K562 (cell line): ENCODE data around the gene CD164L2. TPM values are rescaled to one million over a fixed set of nuclear protein-coding genes. Genes with fewer than 3 reads are reported as not detected.

Experiments
- ATAC-seq: fragments of 200-7000 bp; cut with Tn5 transposase; 3 replicates; pipeline ENCODE4 v1.9.1; 2020; ENCODE audit warnings: moderate library complexity
- BruUV-seq: library from RNA; stranded (reverse); fragments of 400-500 nt; replicated peaks from 2 replicates; lab custom pipeline; 2021; lab: Mats Ljungman, UMichigan
- CTCF ChIA-PET: fragments of 300-600 bp; formaldehyde crosslinking; extraction: SDS; loops from one replicate; lab custom pipeline; 2021; ENCODE audit warnings: low intra/inter-chr PET ratio; lab: Yijun Ruan, JAX
- POLR2A ChIA-PET: fragments of 300-600, 350-650 bp; sonication (Branson Sonifier 250); formaldehyde crosslinking; extraction: SDS; loops from one replicate; lab custom pipeline; 2021; ENCODE audit warnings: antibody characterized with exemption, inconsistent platforms; lab: Yijun Ruan, JAX
- DNase-seq, 4 experiments: peaks; one replicate each; pipeline versions ENCODE4 v3.0.0 to v3.0.0-alpha.2; 2011 to 2018; ENCODE audit warnings: low spot score in 3 of 4, mixed read lengths in 3 of 4; ENCODE audit errors: extremely low read depth in 1 of 4
- FAIRE-seq: peaks from 2 replicates; lab custom pipeline; 2011; peaks lifted over from hg19 to GRCh38; lab: Jason Lieb, UNC
- H2AFZ ChIP-seq: 2 replicates; pipeline ENCODE4 v1.6.0; 2011; ENCODE audit warnings: low read depth, low read length, control low read depth, inconsistent platforms
- H3K27ac ChIP-seq: fragments of 200-600 bp; 3 replicates; pipeline ENCODE4 v1.8.0; 2011; ENCODE audit warnings: low read depth, mild to moderate bottlenecking, control low read depth, inconsistent platforms, low read length, moderate library complexity, mixed read lengths; ENCODE audit errors: extremely low read depth
- H3K27me3 ChIP-seq, 2 experiments: fragments of 300-600 bp in 1 of 2; 2 replicates in 1 of 2; 3 replicates in 1 of 2; pipeline versions ENCODE4 v1.6.0 to v1.8.0; 2011; ENCODE audit warnings: inconsistent platforms in 2 of 2, low read length in 2 of 2, mild to moderate bottlenecking in 1 of 2, mixed read lengths in 1 of 2, moderate library complexity in 1 of 2; ENCODE audit not compliant: control insufficient read depth in 2 of 2, insufficient read depth in 2 of 2
- H3K36me3 ChIP-seq: fragments of 300-600 bp; 3 replicates; pipeline ENCODE4 v1.8.0; 2011; ENCODE audit warnings: mild to moderate bottlenecking, low read length, inconsistent platforms; ENCODE audit not compliant: control insufficient read depth, insufficient read depth
- H3K4me1 ChIP-seq, 2 experiments: fragments of 200-600 bp in 1 of 2; replicated peaks in 1 of 2; 2 replicates in 1 of 2; 3 replicates in 1 of 2; pipeline versions ENCODE4 v1.5.1 to v1.8.0; 2011; ENCODE audit warnings: inconsistent platforms in 2 of 2, low read length in 2 of 2, mild to moderate bottlenecking in 1 of 2, mixed read lengths in 1 of 2, moderate library complexity in 1 of 2; ENCODE audit not compliant: control insufficient read depth in 2 of 2, insufficient read depth in 2 of 2
- H3K4me2 ChIP-seq: 2 replicates; pipeline ENCODE4 v1.6.1; 2011; ENCODE audit warnings: low read length, control low read depth, inconsistent platforms, mixed read lengths; ENCODE audit not compliant: insufficient read depth
- H3K4me3 ChIP-seq: fragments of 200-600 bp; sonication (generic), shearing (Covaris generic); 2 replicates; pipeline ENCODE4 v1.5.1; 2016; ENCODE audit warnings: control low read depth, inconsistent platforms
- H3K79me2 ChIP-seq: fragments of 200-600 bp; 3 replicates; pipeline ENCODE4 v1.8.0; 2011; ENCODE audit warnings: low read length, inconsistent platforms; ENCODE audit not compliant: control insufficient read depth, insufficient read depth
- H3K9ac ChIP-seq, 2 experiments: 2 replicates each; pipeline versions ENCODE4 v1.6.0 to v1.6.1; 2011; ENCODE audit warnings: low read depth in 2 of 2, low read length in 2 of 2, control low read depth in 1 of 2, inconsistent platforms in 1 of 2, mild to moderate bottlenecking in 1 of 2, mixed read lengths in 1 of 2; ENCODE audit not compliant: insufficient read depth in 1 of 2
- H3K9me1 ChIP-seq: one replicate; pipeline ENCODE4 v1.6.0; 2011; ENCODE audit warnings: inconsistent platforms, mild to moderate bottlenecking, low read length, moderate library complexity; ENCODE audit not compliant: control insufficient read depth, insufficient read depth
- H3K9me3 ChIP-seq: replicated peaks from 2 replicates; pipeline ENCODE4 v1.5.1; 2011; ENCODE audit warnings: low read depth, low read length, inconsistent platforms; ENCODE audit not compliant: control insufficient read depth, insufficient read depth
- H4K20me1 ChIP-seq: replicated peaks from 2 replicates; pipeline ENCODE4 v1.6.1; 2011; ENCODE audit warnings: low read length, inconsistent platforms, mixed read lengths; ENCODE audit not compliant: control insufficient read depth, insufficient read depth
- ARID2 ChIP-seq: fragments of 450-650 bp; IDR thresholded peaks from 2 replicates; pipeline ENCODE4 v1.6.1; 2017; ENCODE audit warnings: antibody characterized with exemption, mild to moderate bottlenecking
- BRF2 ChIP-seq: IDR thresholded peaks from 3 replicates; pipeline ENCODE4 v1.6.1; 2011; ENCODE audit warnings: borderline replicate concordance, mild to moderate bottlenecking; ENCODE audit not compliant: insufficient read length, insufficient read depth
- HBP1 ChIP-seq: fragments of 450-650 bp; formaldehyde crosslinking; IDR thresholded peaks from 2 replicates; pipeline ENCODE4 v1.4.0; 2022; ENCODE audit warnings: missing genetic modification characterization
- HNRNPK ChIP-seq: fragments of 200-400 bp; formaldehyde crosslinking; IDR thresholded peaks from one replicate; pipeline ENCODE4 v1.6.1; 2018; ENCODE audit warnings: mild to moderate bottlenecking, low read depth, low read length; ENCODE audit not compliant: poor library complexity, severe bottlenecking
- KLF10 ChIP-seq: fragments of 250-450 bp; sonication (Bioruptor Pico); IDR thresholded peaks from 2 replicates; pipeline ENCODE4 v1.6.1; 2021; ENCODE audit warnings: matching md5 sums
- MLLT1 ChIP-seq, 2 experiments: fragments of 450-650 bp; IDR thresholded peaks; 2 replicates each; pipeline ENCODE4 v1.6.1; 2016
- POLR2A ChIP-seq: fragments of 450-650 bp; conservative IDR thresholded peaks from 2 replicates; pipeline ENCODE4 v1.6.1; 2016
- POLR2AphosphoS5 ChIP-seq: IDR thresholded peaks from 2 replicates; pipeline ENCODE4 v1.6.1; 2011; ENCODE audit warnings: mild to moderate bottlenecking, low read depth, low read length, moderate library complexity; ENCODE audit not compliant: control insufficient read depth, insufficient read depth
- POLR2G ChIP-seq: fragments of 200-400 bp; formaldehyde crosslinking; IDR thresholded peaks from 2 replicates; pipeline ENCODE4 v1.6.1; 2017; ENCODE audit warnings: low read depth, mild to moderate bottlenecking, antibody characterized with exemption, low read length, moderate library complexity
- RBM22 ChIP-seq: fragments of 200-400 bp; formaldehyde crosslinking; IDR thresholded peaks from 2 replicates; pipeline ENCODE4 v1.6.1; 2018; ENCODE audit warnings: low read length, low read depth; ENCODE audit not compliant: poor library complexity, severe bottlenecking
- RBM34 ChIP-seq: fragments of 200-400 bp; formaldehyde crosslinking; IDR thresholded peaks from 2 replicates; pipeline ENCODE4 v1.6.1; 2018; ENCODE audit warnings: low read length, borderline replicate concordance; ENCODE audit not compliant: insufficient read depth
- SMARCE1 ChIP-seq: fragments of 450-650 bp; IDR thresholded peaks from 2 replicates; pipeline ENCODE4 v1.7.1; 2016; ENCODE audit warnings: mild to moderate bottlenecking
- SUPT5H ChIP-seq: fragments of 450-650 bp; IDR thresholded peaks from 2 replicates; pipeline ENCODE4 v1.6.1; 2016
- TARDBP ChIP-seq: fragments of 450-650 bp; IDR thresholded peaks from 2 replicates; pipeline ENCODE4 v1.6.1; 2016
- ZBTB7A ChIP-seq: IDR thresholded peaks from 2 replicates; pipeline ENCODE4 v1.6.1; 2011; ENCODE audit warnings: low read depth, mild to moderate bottlenecking, low read length, moderate library complexity, borderline replicate concordance; ENCODE audit not compliant: control insufficient read depth
- ZNF282 ChIP-seq: sonication (generic); formaldehyde crosslinking; IDR thresholded peaks from 2 replicates; pipeline ENCODE4 v1.8.1; 2023; ENCODE audit warnings: missing genetic modification reagents
- ZNF445 ChIP-seq: fragments of 250-450 bp; sonication (Bioruptor Pico); IDR thresholded peaks from 2 replicates; pipeline ENCODE4 v1.4.0; 2020; ENCODE audit warnings: low read depth, mild to moderate bottlenecking, moderate library complexity
- ZNF57 ChIP-seq: fragments of 450-650 bp; formaldehyde crosslinking; IDR thresholded peaks from 2 replicates; pipeline ENCODE4 v1.4.0; 2020; ENCODE audit warnings: mild to moderate bottlenecking, moderate library complexity
- WGBS: fragments of 100-300 bp; shearing (Covaris generic); methylation state at CpG from one replicate; pipeline ENCODE4 v1.1.6; 2016; ENCODE audit warnings: low coverage, mixed read lengths; ENCODE audit not compliant: insufficient coverage; ENCODE audit errors: missing lambda C conversion rate; 5-methylcytosine and 5-hydroxymethylcytosine counted together
- in situ Hi-C: fragments of 300-500 bp; cut with MboI; formaldehyde crosslinking; loops from 4 replicates; pipeline ENCODE4 v1.15.0; 2018; ENCODE audit warnings: inconsistent platforms, mixed read lengths
- intact Hi-C: fragments of 100-400 bp; cut with micrococcal nuclease; formaldehyde crosslinking; loops from 2 replicates; pipeline ENCODE4 v1.14.2; 2022
- polyA plus RNA-seq, 8 experiments: library from polyadenylated mRNA; depleted of rRNA in 4 of 8; stranded (reverse) in 5 of 8; unstranded in 3 of 8; fragments of >200 nt; fragmentation: Nextera tagmentation in 2 of 8; fragmentation: Illumina TruSeq in 1 of 8; extraction: Ambion mirVana in 2 of 8; extraction: Trizol in 1 of 8; gene quantifications; 2 replicates each; pipeline versions ENCODE4 v1.2.1 to v1.2.3, GENCODE V29; 2011 to 2014; ENCODE audit warnings: inconsistent platforms in 1 of 8, missing spikeins in 1 of 8
- total RNA-seq, 7 experiments: library from RNA; depleted of rRNA in 6 of 7; stranded (reverse); fragments of >200 nt in 6 of 7; fragmentation: Illumina TruSeq in 2 of 7; extraction: Trizol in 2 of 7; gene quantifications; 2 replicates each; pipeline versions ENCODE4 v1.2.1 to v1.2.3, GENCODE V29; 2011 to 2021; ENCODE audit warnings: low replicate concordance in 1 of 7

Gene CD164L2
- total and polyA plus RNA-seq, 9 of the 15 experiments (the other 6 are each of a cell fraction or from before 2014, with no cell fraction given), result 0.08 to 0.92 (median 0.38) TPM; not detected in 1

DNA sequence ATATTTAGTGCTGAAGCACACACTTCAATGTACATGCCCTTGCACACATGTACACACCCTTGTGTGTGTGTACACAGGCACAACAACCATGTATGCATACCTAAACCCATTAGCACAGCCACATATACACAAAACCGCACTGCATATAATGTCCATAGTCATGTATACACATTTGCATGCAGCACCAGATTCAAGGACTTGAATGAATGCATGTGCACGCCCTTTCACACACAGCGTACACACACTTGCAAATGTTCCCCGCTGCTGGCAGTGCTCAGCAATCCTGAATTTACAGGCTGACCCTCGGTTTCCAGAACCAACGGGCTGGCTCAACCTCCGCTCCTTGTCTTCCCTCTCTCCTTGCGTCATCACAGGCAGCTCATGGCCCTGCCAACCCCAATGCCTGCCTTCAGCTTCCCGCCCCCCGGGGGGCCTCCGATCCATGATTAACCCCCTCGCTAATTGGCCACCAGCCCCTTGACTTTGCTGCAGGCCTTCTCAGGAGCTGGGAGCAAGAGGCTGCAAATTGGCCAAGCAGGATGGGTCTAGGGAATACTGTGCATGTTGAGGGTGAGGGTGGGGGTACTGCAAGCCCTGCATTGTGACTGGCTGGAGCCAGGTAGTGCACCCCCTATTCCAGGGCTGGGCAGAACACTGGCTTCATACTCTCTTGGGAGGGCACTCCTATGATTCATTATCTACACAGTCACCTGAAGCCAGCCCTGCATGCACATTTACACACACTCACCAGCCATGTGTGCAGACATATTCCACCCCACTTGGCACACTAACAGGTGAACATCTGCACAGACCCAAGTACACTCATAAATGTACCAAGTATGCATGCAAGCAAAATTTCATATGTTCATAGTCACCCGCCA, 17.2 kb upstream of the CD164L2 start:
- Histone ChIP-seq H2AFZ (no peak overlapping the region), H3K27ac (no peak overlapping the region), H3K79me2 (no peaks in the 10 kb centered on the region), H3K4me1 (peaks cover 0 to 28% of the 10 kb centered on the region in 2 experiments; a peak in 3 of 5 replicates), H3K9ac (peak overlapping the region in 1 of 2 experiments; percentile 3; a peak in 1 of 4 replicates), H3K4me3 (no peak overlapping the region), H3K4me2 (no peak overlapping the region), H3K9me3 (no peaks in the 10 kb centered on the region), H3K27me3 (no peaks in the 10 kb centered on the region), H3K9me1 (no peaks in the 10 kb centered on the region), H3K36me3 (peaks cover 15% of the 10 kb centered on the region; the same call in 2 of the 3 replicates), H4K20me1 (no peaks in the 10 kb centered on the region)
- 43% methylated on average over 13 of the region's 13 CpGs for WGBS
- CTCF ChIA-PET, result interaction anchor here (0.8 kb wide), 1 partner anchor 206 kb away, joined by 3 read pairs; no protein-coding TSS in a partner anchor
- POLR2A ChIA-PET, result interaction anchor here (0.5 to 2.8 kb wide), 7 partner anchors 10 to 248 kb away, joined by 3 to 23 read pairs (median 3); partner anchors contain the start of gene SYTL1
- intact Hi-C loops (no loop called here), in situ Hi-C loops (no loop called here)
- no TSS peak for BruUV-seq
- FAIRE-seq (peak; percentile 49), DNase-seq (no peak), ATAC-seq (no peak)
- no peak for TF ChIP-seq BRF2
- peak; percentile 18 for TF ChIP-seq TARDBP
- TF ChIP-seq RBM22, result peak; percentile 79
- TF ChIP-seq POLR2AphosphoS5, result peak; percentile 20; the same call in 1 of the 2 replicates
- 0 out of 2 replicates have a peak, but pooled peaks have one; percentile 23 for TF ChIP-seq ZNF282 (CRISPR knock-in tag)
- TF ChIP-seq POLR2G, result peak; percentile 72
- peak; percentile 29; the same call in 1 of the 2 replicates for TF ChIP-seq ARID2
- 0 out of 2 replicates have a peak, but pooled peaks have one; percentile 19 for TF ChIP-seq ZBTB7A
- no peak for TF ChIP-seq MLLT1 (IDR thresholded peaks at IDR 0.05)
- no peak for TF ChIP-seq ZNF445 (CRISPR knock-in tag)
- no peak for TF ChIP-seq ZNF57 (CRISPR knock-in tag)
- no peak for TF ChIP-seq SMARCE1
- peak; percentile 55 for TF ChIP-seq POLR2A
- no peak for TF ChIP-seq HNRNPK
- 0 out of 2 replicates have a peak, but pooled peaks have one; percentile 5 for TF ChIP-seq HBP1
- no peak for TF ChIP-seq KLF10 (CRISPR knock-in tag)
- TF ChIP-seq SUPT5H, result 0 out of 2 replicates have a peak, but pooled peaks have one; percentile 29
- no peak for TF ChIP-seq RBM34
